Osteoblast (primary cell): ENCODE results near the gene TUBD1. TPM values are rescaled to one million over a fixed set of nuclear protein-coding genes. Genes with fewer than 3 reads are reported as not detected.

ENCODE experiments used
- DNase-seq: peaks from one replicate; pipeline ENCODE4 v3.0.0; 2011; ENCODE audit warnings: low spot score, mixed read lengths; ENCODE audit not compliant: insufficient read length; ENCODE audit errors: missing footprints
- H2AFZ ChIP-seq: 2 replicates; pipeline ENCODE4 v1.6.0; 2011; ENCODE audit warnings: mild to moderate bottlenecking, low read length
- H3K27ac ChIP-seq: 2 replicates; pipeline ENCODE4 v1.5.1; 2011; ENCODE audit warnings: mild to moderate bottlenecking, low read depth, low read length, moderate library complexity
- H3K27me3 ChIP-seq: 2 replicates; pipeline ENCODE4 v1.6.0; 2012; ENCODE audit warnings: mild to moderate bottlenecking, control low read depth, inconsistent platforms, low read length, moderate library complexity; ENCODE audit not compliant: insufficient read depth
- H3K36me3 ChIP-seq: 2 replicates; pipeline ENCODE4 v1.5.1; 2011; ENCODE audit warnings: mild to moderate bottlenecking, low read length, control low read depth, moderate library complexity; ENCODE audit not compliant: insufficient read depth
- H3K4me1 ChIP-seq: 2 replicates; pipeline ENCODE4 v1.5.1; 2011; ENCODE audit warnings: mild to moderate bottlenecking, low read length, control low read depth, moderate library complexity; ENCODE audit not compliant: insufficient read depth
- H3K4me2 ChIP-seq: 2 replicates; pipeline ENCODE4 v1.6.0; 2011; ENCODE audit warnings: mild to moderate bottlenecking, low read length; ENCODE audit not compliant: insufficient read depth
- H3K4me3 ChIP-seq: fragments of 200-600 bp; sonication (generic); 3 replicates; pipeline ENCODE4 v1.5.1; 2012; ENCODE audit warnings: mild to moderate bottlenecking, low read length, inconsistent platforms; ENCODE audit not compliant: insufficient read depth
- H3K79me2 ChIP-seq: 2 replicates; pipeline ENCODE4 v1.6.0; 2012; ENCODE audit warnings: mild to moderate bottlenecking, low read length, control low read depth, inconsistent platforms; ENCODE audit not compliant: insufficient read depth
- H3K9me3 ChIP-seq: 2 replicates; pipeline ENCODE4 v1.5.1; 2011; ENCODE audit warnings: low read depth, low read length, control low read depth
- H4K20me1 ChIP-seq: 2 replicates; pipeline ENCODE4 v1.6.0; 2012; ENCODE audit warnings: mild to moderate bottlenecking, low read length, control low read depth; ENCODE audit not compliant: insufficient read depth
- total RNA-seq: library from RNA; depleted of rRNA; stranded (reverse); fragments of >200 nt; gene quantifications from 2 replicates; pipeline ENCODE4 v1.2.3, GENCODE V29; 2012
- TF ChIP-seq, protein P1 (sequence below): IDR thresholded peaks from 2 replicates; pipeline ENCODE4 v1.5.1; 2011; ENCODE audit warnings: mild to moderate bottlenecking, low read depth, low read length, moderate library complexity; ENCODE audit errors: extremely low read depth

TUBD1 gene
- total RNA-seq, 1 donor, result 4.0 TPM

DNA sequence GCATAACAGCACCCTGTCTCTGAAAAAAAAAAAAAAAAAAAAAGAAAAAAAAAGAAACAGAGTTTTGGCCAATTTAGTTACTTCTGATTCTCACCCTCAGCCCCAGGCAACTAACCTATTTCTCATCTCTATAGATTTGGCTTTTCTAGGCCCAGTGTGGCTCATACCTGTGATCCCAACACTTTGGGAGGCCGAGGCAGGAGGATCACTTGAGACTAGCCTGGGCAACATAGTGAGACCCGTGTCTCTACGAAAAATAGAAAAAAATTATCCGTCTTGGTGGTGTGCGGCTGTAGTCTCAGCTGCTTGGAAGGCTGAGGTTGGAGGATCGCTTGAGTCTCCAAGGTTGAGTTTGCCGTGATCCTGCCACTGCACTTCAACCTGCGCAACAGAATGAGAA lies 8.9 kb upstream of the TUBD1 start:
- Histone ChIP-seq H3K4me2 (no peak overlapping the region), H3K27ac (no peak overlapping the region), H2AFZ (no peak overlapping the region), H3K9me3 (no peaks in the 10 kb centered on the region), H3K27me3 (no peaks in the 10 kb centered on the region), H4K20me1 (peaks cover 21% of the 10 kb centered on the region), H3K4me3 (no peak overlapping the region), H3K4me1 (peaks cover 6% of the 10 kb centered on the region), H3K36me3 (no peaks in the 10 kb centered on the region), H3K79me2 (peaks cover 85% of the 10 kb centered on the region)
- TF ChIP-seq, protein P1, sequence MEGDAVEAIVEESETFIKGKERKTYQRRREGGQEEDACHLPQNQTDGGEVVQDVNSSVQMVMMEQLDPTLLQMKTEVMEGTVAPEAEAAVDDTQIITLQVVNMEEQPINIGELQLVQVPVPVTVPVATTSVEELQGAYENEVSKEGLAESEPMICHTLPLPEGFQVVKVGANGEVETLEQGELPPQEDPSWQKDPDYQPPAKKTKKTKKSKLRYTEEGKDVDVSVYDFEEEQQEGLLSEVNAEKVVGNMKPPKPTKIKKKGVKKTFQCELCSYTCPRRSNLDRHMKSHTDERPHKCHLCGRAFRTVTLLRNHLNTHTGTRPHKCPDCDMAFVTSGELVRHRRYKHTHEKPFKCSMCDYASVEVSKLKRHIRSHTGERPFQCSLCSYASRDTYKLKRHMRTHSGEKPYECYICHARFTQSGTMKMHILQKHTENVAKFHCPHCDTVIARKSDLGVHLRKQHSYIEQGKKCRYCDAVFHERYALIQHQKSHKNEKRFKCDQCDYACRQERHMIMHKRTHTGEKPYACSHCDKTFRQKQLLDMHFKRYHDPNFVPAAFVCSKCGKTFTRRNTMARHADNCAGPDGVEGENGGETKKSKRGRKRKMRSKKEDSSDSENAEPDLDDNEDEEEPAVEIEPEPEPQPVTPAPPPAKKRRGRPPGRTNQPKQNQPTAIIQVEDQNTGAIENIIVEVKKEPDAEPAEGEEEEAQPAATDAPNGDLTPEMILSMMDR, result no peak
- DNase-seq, result no peak

DNA sequence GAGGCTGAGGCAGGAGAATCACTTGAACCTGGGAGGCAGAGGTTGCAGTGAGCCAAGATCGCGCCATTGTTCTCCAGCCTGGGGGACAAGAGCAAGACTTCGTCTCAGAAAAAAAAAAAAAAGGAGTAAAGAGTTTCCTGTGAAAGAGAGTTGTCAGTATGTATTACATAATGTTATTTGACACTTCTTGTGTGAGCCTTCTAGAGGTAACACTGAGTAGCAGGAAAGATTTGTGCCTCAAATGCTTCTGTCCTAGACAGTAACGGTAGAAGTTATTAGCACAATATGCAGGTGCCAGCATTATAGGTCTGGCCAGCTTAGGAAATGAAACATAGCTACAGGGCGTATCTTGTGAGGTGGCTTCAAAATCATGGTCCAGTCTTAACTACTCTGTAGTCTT lies 6.4 kb upstream of the TUBD1 start:
- Histone ChIP-seq H3K4me2 (no peak overlapping the region), H3K27ac (no peak overlapping the region), H3K27me3 (no peaks in the 10 kb centered on the region), H3K4me1 (peaks cover 12% of the 10 kb centered on the region), H3K79me2 (peaks cover 86% of the 10 kb centered on the region), H3K4me3 (no peak overlapping the region), H2AFZ (no peak overlapping the region), H3K9me3 (no peaks in the 10 kb centered on the region), H4K20me1 (peaks cover 24% of the 10 kb centered on the region), H3K36me3 (no peaks in the 10 kb centered on the region)
- peak; percentile 38 for DNase-seq
- TF ChIP-seq, protein P1, result peak; percentile 57

DNA sequence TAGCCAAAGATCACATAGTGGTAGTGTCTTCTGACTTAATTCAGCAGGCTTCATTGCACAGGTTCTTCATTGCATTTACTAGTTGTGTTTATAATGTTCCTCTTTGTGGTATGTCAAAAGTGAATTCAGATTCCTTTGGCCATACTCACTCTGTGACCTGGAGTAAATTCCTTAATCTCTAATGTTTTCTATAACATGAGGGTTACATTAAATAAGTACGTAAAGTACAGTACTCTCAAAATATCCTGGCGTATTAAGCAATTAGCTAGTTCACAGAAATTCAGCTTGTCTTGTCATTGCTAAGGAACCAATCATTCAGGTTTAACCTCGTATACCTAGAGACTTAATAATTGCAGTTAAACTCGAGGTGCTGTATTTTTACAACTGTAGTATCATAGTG lies 4.3 kb upstream of the TUBD1 start:
- Histone ChIP-seq H3K27ac (no peak overlapping the region), H3K4me3 (no peak overlapping the region), H3K79me2 (peaks cover 83% of the 10 kb centered on the region), H3K36me3 (no peaks in the 10 kb centered on the region), H3K4me1 (peaks cover 20% of the 10 kb centered on the region), H4K20me1 (peaks cover 21% of the 10 kb centered on the region), H2AFZ (no peak overlapping the region), H3K4me2 (no peak overlapping the region), H3K9me3 (no peaks in the 10 kb centered on the region), H3K27me3 (no peaks in the 10 kb centered on the region)
- peak; percentile 38 for DNase-seq
- TF ChIP-seq, protein P1, result no peak

DNA sequence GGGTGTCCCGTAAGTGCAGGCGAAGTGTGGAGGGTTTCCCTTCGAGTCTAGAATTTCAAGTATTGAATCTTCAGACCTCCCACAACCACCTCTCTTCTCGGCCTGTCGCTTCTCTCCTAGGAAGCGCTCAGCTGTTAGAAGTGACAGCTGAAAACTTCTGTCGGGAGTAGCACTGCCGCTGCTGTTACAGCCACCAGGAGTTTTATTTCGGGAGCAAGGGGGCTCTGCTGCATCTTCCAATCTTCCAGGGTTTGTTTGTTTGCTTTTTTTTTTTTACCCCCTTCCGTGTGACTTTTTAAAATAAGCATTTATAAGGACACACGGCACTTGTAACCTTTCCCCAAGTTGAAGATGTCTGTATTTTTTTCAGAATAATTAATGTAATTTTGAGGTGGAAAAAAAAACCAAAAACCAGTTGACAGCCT lies 945 bp upstream of the TUBD1 start:
- Histone ChIP-seq H3K4me2 (peak overlapping the region; percentile 82), H3K27me3 (no peaks in the 10 kb centered on the region), H3K4me3 (peak overlapping the region; percentile 81), H2AFZ (peak overlapping the region; percentile 79), H3K9me3 (no peaks in the 10 kb centered on the region), H3K36me3 (no peaks in the 10 kb centered on the region), H3K4me1 (peaks cover 28% of the 10 kb centered on the region), H3K27ac (peak overlapping the region; percentile 59), H4K20me1 (peaks cover 11% of the 10 kb centered on the region), H3K79me2 (peaks cover 59% of the 10 kb centered on the region)
- TF ChIP-seq, protein P1, result no peak
- DNase-seq, result no peak
